HG02840 (cell line): ENCODE data around the gene MINDY4.

Experiments used
- ATAC-seq: cut with Tn5 transposase; IDR thresholded peaks from one replicate; pipeline ENCODE4 v1.9.1; 2021; ENCODE audit warnings: mild to moderate bottlenecking, moderate library complexity, moderate number of reproducible peaks; ENCODE audit not compliant: unreplicated experiment, low FRiP score

Gene MINDY4

DNA sequence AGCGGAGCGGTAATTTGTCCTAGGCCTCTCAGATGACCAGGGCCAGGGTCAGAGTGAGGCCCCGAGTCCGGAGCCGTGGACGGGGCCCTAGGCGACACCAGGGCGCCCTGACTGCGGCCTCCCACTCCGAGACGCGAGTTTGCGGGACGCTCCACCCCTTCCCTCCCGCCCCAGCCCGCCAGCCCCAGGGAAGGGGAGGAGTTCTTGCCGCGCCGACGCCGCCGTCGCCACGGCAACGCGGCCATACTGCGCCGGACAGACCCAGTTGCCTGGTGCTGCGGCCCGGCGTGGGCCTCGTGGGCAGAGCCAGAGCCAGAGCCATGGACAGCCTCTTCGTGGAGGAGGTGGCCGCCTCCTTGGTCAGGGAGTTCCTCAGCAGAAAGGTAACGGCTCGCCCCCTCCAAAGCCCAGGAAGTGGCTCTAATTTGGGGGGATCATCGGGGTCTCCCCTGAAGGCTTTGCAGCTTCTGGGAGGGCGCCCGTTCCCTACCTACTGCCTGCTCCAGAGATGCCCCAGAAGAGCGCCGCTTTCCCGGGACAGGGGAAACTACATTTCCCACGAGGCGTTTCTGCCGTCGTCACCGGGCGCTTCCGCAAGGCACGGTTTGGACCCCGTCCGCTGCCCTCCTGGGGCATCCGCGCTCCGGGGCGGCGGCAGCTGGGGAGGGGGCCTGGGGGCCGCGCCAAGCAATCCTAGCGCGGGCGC is at the start of gene MINDY4:
Gene MINDY4, plus strand, starts transcription at position 244 of the 706 bp plus-strand sequence. Its CDS starts 77 bp downstream, at position 321.
- ATAC-seq, result peak; percentile 89

DNA sequence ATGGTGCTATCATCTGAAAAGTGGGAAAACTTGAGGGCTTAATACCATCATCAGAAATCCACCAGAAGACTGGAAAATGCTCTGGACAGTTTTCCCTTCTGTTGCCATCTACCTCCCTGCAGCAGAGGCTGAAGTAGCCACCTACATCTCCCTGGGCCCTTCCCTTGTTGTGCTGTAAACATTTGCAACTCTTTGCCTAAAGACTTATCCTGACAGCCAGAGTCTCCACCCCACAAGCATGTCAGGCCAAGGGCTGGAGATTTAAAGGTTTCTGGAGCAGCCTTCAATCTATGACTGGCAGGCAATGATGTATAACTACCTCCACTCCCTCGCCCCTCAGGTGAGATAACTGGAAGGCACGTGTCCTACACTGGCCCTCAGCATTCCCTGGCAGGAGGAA is 49.0 kb upstream of the MINDY4 start:
- ATAC-seq, result no peak

DNA sequence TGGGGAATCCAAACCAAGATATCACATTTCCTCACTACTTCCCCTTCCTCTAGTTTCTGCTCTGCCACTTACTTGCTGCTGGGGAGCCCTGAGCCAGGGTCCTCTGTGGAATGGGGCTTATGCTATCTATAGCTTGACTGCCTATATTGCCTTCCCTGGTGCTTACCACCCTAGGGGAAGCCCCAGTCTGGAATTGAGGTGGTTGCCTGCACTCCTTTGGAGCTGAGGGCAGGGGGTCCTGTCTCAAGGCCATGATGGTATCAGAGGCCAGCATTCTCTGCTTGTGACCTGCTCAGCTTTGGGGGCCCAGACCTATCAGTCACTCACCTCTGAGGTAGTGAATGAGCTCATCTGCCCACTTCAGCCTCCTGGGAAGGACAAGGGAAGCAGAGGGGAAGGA is 48.5 kb upstream of the MINDY4 start:
- ATAC-seq, result no peak

DNA sequence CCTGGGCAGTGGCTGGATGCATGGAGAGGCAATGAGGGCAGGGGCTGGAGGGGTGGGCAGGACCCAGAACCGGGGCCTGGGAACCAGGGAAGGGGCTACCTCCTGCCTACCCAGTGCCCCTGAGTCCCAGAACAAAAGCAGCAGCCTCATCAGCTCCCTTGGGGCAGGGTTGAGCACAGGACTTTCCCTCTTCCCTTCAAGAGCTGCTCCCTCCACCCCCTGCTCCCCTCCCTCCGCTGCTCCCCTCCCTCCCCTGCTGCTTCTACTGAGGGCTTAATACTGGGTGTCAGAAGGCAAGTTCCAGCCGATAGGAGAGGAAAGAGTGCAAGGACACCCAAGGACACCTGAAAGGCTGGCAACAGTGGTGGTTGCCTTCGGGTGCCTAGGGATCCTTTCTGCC is 47.4 kb upstream of the MINDY4 start:
- ATAC-seq, result no peak

DNA sequence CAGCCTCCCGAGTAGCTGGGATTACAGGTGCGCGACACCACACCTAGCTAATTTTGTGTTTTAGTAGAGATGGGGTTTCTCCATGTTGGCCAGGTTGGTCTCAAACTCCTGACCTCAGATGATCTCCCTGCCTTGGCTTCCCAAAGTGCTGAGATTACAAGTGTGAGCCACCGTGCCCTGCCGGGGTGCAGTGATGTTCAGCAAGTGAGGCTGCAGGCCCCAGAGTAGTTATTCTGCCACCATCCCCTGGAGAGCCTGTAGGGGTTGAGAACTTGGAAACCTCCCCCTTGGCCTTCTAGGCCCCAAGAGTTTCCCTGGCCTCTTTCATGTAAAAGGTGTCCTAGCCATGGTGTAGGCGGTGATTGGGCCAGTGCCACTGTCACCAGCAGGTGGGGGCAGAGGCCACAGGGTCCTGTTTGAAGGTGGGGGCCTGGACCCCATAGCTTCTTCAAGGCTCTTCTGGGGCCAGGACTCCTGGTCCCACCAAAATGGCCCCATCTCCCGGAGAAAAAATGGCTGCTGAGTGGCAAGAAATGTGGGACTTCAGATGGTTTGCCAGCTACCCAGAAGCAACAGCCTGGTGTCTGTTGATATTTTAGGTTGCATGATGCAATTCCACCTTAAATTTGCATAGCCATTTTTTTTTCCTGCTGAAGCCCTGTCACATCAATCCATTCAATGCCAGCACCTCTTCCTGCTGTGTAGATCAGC is 44.8 kb upstream of the MINDY4 start:
- no peak for ATAC-seq

DNA sequence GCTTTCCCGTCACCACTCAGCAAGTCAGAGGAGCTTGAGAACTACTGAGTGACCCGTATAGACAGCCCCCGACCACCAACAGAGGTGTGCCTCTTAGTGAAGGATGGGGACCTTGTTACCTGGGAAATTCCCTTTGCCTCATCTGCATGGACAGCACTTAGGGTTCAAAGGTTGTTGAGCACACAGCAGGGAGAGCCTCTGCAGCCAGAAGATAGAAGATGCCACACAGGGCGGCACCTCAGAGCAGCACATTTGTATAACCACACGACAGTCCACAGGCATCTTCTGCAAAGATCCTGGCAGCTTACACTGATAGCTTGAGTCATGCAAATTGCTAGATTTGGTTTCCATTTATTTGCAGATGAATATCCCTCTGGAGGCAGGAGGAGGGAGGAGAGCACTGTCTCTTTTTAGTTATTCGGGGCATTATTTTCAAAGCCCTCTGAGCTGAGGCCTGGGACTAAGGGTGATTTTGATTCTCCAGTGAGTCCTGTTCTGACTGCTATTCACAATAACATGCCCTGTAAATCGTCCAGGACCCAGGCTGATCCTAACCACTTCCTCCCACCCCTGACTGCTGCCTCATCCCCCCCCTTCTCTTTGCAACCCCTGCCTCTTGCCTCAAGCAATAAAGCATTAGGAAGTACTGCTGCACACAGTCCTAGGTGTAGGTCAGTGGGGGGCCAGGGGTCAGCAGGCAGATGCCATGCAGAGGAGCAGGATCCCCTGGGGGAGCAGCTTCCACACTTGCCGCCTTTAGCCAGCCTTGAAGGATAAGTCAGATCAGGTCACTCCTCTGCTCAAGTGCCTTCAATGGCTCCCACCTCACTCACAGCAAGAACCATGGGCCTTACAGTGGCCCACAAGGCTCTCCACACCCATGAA is 43.9 kb upstream of the MINDY4 start:
- ATAC-seq, result no peak

DNA sequence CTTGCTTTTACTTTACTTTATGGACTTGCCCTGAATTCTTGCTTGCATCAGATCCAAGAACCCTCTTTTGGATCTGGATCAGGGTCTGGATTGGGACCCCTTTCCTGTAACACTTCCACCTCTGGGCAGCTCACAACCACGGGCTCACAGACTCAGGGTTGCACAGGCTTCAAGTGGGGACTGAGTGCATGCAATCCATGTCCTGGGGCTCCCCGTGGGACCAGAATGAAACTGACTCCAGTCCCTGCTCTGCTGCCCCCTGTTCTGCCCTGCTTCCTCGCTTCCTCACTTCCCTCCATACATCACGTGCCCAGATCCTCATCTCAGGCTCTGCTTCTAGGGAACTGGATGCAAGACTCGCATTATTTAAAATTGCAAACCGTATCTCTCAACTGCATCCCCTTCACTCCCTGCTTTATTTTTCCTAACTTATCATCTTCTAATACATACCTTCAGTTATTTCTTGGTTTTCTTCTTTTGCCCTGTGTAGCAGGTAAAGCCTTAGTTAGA is 42.6 kb upstream of the MINDY4 start:
- no peak for ATAC-seq

DNA sequence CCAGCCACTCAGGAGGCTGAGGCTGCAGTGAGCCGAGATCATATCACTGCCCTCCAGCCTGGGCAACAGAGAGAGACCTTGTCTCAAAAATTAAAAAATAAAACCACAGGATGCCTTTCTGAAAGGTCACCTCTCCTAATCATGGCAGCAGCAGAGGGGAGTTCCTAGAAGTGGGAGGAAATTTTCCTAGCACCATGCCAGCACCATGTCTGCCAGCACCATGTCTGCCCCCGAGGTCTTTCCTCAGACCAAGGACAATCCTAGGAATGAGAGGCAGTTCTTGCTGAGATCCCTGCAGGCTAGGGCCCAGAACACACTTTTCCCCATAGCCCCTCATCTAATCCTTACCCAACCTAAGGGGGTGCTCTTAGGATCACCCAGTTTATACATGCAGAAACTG is 41.6 kb upstream of the MINDY4 start:
- ATAC-seq, result no peak

DNA sequence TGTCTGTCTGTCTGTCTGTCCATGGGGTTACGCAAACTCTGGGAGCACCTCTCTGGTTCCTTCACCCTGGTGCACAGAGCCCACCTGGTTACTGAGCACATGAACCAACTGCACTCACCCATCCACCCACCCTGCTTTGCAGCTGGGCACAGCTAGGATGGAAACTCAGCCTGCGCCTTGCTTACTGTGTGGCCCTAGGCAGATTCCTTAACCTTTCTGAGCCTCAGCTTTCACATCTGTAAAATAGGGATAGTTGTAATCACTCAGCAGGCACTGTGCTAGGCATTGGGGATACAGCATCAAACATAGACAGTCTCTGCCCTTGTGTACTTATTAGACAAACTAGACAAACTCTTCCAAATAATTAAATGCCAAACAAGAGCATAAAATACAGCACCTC is 41.1 kb upstream of the MINDY4 start:
- no peak for ATAC-seq

DNA sequence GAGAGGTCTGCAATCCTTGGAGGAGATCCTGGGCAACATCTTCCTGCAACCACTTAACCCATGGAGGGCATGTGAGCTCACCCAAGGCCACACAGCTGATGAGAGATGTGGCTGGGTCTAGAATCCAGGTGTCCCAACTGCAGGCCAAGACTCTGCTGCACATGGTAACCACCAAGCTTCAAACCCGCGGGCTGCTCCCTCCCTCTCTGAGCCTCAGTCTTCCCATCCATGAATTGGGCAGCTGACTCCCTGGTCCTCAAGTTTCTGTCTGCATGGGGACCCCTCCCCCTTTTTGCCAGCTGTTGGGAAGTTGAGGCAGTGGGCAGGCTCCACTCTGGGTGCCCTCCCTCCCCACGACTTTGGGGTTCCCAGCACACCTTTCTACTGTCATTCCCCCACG is 40.2 kb upstream of the MINDY4 start:
- no peak for ATAC-seq

DNA sequence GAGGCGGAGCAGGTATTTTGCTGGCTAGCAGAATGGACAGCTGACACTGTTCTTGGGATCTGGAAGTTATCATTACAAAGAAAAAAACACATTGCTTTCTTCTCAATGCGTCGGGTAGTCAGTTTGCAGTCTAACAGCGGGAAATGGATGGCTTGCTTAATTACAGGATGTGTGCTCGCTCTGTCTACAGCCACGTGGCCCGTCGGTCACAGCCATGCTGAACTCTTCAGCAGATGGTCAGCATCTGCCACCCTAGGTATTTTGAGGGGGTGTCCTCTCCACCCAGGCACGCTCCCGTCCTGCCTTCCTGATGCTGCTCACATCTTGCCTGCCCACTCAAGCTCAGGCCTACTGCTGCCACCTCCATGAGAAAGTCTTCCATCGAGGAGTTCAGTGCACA is 39.6 kb upstream of the MINDY4 start:
- no peak for ATAC-seq

DNA sequence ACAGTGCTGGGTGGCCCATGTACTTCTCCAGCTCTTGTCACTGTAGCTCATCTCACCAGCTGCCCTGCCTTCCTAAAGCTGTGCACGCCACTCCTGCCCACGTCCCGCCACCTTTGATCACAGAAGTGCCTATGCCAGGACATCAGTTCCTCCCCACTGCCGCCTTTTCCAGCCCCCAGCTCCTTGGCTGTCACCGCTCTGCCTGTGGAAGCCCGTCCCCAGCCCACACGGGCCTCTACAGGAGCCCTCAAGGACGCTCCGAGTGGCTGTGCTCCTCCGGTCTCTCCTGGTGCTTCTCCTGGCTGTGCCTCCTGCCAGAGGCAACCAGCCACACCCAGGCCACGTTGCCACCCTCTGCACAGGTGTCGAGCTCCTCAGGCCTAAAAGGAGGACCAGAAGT is 38.6 kb upstream of the MINDY4 start:
- no peak for ATAC-seq

DNA sequence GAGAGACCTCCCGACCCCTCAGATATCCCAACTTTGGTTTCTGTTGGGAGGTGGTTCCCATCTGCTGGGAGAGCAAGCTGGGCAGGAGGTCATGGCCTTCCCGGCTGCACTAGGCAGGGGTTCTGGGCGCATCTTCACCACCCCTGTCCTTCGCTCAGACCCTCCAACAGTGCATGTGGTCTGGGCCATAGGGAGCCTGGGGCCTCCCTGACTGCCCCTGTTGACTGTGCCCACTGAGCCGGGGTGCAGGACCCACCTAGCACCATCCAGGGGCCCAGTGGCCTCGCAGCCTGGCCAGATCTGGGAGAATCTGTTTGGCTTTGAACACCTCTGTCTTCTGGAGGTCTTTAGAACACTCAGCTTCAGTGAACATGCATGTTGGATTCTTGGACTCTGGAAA is 38.0 kb upstream of the MINDY4 start:
- no peak for ATAC-seq

DNA sequence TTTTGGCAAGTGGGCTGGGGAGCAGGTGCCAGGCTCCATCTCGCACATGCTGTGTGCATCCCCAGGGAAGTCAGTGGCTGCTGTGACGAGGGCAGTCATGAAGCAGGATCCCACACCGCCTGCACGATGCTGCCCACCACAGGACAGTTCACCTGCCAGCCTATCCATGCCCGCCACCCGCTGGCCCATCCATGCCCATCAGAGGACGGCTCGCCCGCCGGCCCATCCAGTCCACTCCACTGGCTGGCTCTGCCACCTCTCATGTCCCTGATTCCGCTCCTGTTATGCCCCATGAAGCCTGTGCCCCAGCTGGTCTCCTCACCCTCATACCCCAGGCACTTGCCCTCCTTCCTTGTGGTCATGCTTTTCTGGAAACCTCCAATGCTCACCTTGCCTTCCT is 37.5 kb upstream of the MINDY4 start:
- no peak for ATAC-seq

DNA sequence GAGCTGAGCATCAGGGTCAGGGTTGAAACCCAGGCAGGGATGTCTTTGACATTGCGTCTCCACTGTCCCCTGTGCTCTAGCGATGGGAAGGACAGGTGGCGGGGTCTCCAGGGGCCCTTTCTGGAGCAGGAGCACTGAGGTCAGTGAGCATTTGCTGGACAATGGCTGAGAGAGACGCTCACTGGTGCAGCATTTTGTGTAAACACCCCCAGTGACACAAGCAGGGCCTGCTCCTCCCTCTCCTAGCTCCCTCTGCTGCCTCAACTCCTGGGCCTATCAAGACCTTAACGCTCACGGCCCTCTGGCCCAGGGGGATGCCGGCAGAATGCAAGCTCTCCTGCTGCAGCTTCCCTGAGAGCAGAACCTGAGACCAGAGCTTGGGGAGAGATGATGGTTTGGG is 36.7 kb upstream of the MINDY4 start:
- no peak for ATAC-seq

DNA sequence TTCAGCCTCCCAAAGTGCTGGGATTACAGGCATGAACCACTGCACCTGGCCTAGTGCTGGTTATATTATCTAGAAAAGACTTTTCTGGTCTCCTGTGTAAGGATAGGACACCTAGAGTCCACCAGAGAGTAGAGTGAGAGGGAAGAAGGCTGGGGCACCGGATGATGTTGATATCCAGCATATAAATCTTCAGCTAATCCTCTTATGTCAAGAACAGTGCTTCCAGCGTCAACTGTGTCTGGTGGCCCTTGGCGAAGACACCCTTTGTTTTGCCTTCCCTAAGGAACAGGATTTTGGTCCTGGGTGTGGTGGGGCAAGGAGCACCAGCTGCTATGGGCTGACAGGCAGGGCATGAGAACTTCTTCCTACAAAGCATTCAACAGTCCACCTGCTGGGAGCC is 35.6 kb upstream of the MINDY4 start:
- no peak for ATAC-seq

DNA sequence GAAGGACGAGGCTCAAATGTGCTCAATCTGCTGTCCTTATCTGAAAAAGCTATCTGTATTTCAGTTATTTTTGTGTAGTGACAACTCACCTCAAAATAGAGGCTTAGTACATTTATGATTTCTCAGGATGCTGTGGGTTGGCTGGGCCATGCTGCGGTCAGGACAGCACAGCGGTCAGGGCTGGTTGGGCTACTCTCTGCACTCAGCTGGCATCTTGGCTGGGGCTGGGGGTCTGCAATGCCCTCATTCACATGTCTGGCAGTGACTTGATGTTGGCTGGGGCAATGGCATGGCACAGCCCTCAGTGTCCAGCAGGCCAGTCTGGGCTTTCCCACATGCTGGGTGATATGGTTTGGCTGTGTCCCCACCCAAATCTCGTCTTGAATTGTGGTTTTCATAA is 34.9 kb upstream of the MINDY4 start:
- ATAC-seq, result no peak

DNA sequence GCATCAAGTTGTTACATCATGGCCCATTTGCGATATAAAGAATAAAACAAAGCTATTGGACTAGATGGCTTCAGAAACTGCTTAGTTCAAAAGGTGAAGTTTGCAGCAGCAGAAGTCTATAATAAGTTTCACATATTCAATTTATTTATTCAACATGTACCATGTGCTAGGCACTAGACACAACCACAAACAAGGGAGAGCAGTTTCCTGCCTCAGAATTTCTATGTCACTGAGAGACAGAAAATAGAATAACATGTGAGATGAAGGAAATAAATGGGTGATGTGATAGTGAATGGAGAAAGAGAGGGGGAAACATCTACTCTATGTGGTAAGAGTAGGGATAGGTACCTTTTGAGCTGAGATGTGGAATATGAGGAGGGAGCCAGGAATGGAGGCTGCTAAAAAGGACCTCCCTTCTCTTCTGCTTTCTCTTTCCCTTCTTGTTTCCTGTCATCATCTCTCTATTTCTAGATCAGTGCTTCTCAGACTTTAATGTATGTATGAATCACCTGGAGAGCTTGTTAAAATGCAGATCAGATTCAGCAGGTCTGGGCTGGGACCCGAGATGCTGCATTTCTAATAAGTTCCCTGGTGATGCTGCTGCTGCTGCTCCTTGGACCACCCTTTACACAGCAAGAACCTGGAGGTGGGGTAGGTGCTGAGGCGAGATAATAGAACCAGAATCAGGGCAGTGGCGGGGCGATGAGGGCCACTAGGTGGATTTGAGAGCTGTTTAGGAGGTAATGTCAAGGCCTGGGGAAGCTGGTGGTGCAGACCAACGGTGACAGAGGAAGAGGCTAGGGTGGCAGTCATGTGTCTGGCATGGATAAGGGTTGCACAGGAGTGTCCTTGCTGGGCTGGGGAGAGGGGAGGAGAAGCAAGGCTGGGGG is 32.9 kb upstream of the MINDY4 start:
- ATAC-seq, result no peak

DNA sequence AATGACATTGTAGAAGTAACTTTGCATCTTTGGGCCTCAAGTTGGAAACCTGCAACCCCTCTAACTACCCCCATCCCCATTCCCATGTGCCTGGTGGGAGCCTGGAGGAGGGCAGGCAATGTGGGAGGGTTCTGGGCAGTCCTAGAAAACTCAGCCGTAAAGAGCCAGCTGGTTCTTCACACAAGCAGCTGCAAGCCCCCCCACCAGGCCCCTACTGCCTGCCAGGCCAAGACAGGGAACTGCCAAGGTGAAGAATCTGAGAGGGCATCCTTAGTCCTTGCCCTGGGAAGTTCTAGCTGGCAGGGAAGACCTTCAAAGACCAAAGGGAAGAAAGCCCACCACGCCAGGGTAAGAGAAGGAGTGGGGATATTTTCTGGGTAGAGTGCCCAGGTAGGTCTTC is 31.5 kb upstream of the MINDY4 start:
- no peak for ATAC-seq
